OCI-LY3 (cell line): ENCODE measurements around the gene SLC25A44.

Experiments
- CTCF ChIP-seq: fragments of 200-600, 300-600 bp; sonication (generic); IDR thresholded peaks from 2 replicates; pipeline ENCODE4 v1.5.1; 2014; ENCODE audit warnings: antibody characterized with exemption, low read length, low read depth
- EZH2phosphoT487 ChIP-seq: fragments of 200-600 bp; shearing (Covaris generic); IDR thresholded peaks from 2 replicates; pipeline ENCODE4 v1.6.1; 2018; ENCODE audit warnings: antibody characterized with exemption, mixed run types, low read depth

- TF ChIP-seq EZH2phosphoT487 (no peak), CTCF (no peak)
Observed at GRCh38 chr1:156245451-156246232, 51.7 kb downstream of the SLC25A44 start.
